ENCODE data around the gene GID8. TPM values are rescaled to one million over a fixed set of nuclear protein-coding genes. Genes with fewer than 3 reads are reported as not detected.

Gene GID8
- total RNA-seq, 1 experiment from 2014 or later: 40.2 TPM

DNA sequence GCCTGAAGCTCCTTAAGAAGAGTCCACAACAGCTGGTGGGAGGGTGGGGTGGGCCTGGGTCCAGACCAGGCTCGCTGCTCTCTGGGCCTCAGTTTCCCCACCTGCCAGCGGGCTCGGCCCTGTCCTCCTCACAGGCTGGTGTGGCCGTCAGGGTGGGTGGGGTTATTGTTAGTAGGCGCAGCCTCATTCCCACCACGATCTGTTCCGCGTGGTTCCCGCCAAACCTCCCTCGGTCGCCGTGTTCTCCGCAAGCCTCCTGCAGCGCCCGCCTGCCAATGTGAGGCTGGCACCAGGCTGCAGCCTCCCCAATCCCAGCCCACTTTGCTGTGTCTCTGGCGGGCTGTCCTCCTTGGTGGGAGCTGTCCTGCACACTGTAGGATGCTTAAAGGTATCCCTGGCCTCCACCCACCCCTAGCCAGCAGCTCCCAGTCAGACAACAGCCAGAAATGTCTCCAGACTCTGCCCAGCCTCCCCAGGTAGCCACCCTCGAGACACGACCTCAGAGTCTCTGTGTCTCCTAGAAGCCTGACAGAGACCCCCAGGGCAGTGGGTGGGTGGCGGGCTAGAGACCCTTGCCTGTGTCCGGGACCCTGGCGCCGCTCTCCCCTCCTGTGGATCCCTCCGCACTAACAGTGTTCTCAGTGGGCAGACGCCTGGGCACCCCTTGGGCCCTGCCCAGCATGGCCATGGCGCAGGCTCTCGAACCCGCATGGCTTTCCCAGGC is 29.8 kb downstream of the GID8 start:
- ChIA-PET CTCF (no interaction called here), POLR2A (ENCODE audit: low non-redundant PET) (no interaction called here)
- peaks cover 3% of the 10 kb centered on the region for H3K27me3 ChIP-seq (replicated peaks; ENCODE audit: insufficient read depth, low read depth, low read length, poor library complexity)

DNA sequence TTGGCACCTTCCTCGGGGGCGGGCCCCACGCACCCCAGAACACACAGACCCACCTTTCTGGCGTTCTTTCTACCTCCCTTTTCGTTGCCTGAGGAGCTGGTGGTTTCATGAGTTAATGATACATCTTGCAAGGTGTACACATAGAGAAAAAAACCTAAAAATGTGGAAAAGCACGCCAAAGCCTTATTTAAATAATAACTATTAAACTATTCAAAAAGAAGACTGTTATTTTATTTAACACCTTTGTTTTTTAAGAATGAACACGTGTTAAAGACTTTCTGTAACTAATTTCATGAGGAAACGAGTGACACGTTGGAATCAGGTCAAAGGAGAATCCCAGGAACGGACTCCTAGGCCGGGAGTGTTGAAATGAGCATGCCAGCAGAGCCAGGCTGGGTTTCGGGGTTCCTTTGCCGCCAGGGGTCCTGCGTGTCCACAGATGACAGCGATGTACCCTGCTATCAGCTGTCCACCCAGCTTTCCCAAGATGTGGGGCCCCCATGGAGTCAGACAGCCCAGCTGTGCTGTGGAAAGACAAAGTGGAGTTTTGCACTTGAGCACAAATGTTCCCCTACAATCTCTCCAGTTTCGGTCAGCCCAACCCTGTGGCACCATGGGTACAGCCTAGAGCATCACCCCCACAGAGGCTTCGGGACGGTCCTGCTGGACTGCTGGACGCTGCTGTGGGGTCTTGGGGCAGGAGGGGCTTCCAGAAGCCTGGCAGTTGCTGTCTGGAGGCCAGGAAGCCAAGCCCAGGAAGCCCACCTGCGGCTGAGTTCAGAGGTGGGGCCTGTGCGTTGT is 30.6 kb downstream of the GID8 start:
- intact Hi-C loops (cut with micrococcal nuclease; ENCODE audit: unreplicated experiment): no loop called here
- BruUV-seq (replicated peaks): no TSS peak
- no peak overlapping the region for H3K27ac ChIP-seq (ENCODE audit: low read depth, low read length, poor library complexity, severe bottlenecking)
- TF ChIP-seq, protein P1, sequence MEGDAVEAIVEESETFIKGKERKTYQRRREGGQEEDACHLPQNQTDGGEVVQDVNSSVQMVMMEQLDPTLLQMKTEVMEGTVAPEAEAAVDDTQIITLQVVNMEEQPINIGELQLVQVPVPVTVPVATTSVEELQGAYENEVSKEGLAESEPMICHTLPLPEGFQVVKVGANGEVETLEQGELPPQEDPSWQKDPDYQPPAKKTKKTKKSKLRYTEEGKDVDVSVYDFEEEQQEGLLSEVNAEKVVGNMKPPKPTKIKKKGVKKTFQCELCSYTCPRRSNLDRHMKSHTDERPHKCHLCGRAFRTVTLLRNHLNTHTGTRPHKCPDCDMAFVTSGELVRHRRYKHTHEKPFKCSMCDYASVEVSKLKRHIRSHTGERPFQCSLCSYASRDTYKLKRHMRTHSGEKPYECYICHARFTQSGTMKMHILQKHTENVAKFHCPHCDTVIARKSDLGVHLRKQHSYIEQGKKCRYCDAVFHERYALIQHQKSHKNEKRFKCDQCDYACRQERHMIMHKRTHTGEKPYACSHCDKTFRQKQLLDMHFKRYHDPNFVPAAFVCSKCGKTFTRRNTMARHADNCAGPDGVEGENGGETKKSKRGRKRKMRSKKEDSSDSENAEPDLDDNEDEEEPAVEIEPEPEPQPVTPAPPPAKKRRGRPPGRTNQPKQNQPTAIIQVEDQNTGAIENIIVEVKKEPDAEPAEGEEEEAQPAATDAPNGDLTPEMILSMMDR (conservative IDR thresholded peaks at IDR 0.05; ENCODE audit: low read depth, low read length): no peak
- TF ChIP-seq EZH2 (IDR thresholded peaks at IDR 0.05; ENCODE audit: borderline replicate concordance, low read depth, low read length, poor library complexity, severe bottlenecking): no peak
- no peaks in the 10 kb centered on the region for H3K36me3 ChIP-seq (ENCODE audit: insufficient read depth, low read length, poor library complexity, severe bottlenecking)
- DNase-seq (ENCODE audit: low spot score): no peak
- CTCF ChIA-PET: no interaction called here
- H3K4me3 ChIP-seq (ENCODE audit: low read depth, low read length, poor library complexity, severe bottlenecking): no peak overlapping the region
- H3K4me1 ChIP-seq (ENCODE audit: insufficient read depth, low read length, poor library complexity, severe bottlenecking): no peaks in the 10 kb centered on the region
- H3K9me3 ChIP-seq (ENCODE audit: low read depth, low read length, poor library complexity, severe bottlenecking): no peaks in the 10 kb centered on the region
- POLR2A ChIA-PET (ENCODE audit: low non-redundant PET): no interaction called here
- peaks cover 10% of the 10 kb centered on the region for H3K27me3 ChIP-seq (replicated peaks; ENCODE audit: insufficient read depth, low read depth, low read length, poor library complexity)

More for the DNA sequence above, 29.8 kb downstream of the GID8 start:
- TF ChIP-seq, protein P1 (conservative IDR thresholded peaks at IDR 0.05; ENCODE audit: low read depth, low read length): no peak
- TF ChIP-seq EZH2 (IDR thresholded peaks at IDR 0.05; ENCODE audit: borderline replicate concordance, low read depth, low read length, poor library complexity, severe bottlenecking): no peak
- Histone ChIP-seq H3K36me3 (ENCODE audit: insufficient read depth, low read length, poor library complexity, severe bottlenecking) (no peaks in the 10 kb centered on the region), H3K27ac (ENCODE audit: low read depth, low read length, poor library complexity, severe bottlenecking) (no peak overlapping the region), H3K4me1 (ENCODE audit: insufficient read depth, low read length, poor library complexity, severe bottlenecking) (no peaks in the 10 kb centered on the region), H3K9me3 (ENCODE audit: low read depth, low read length, poor library complexity, severe bottlenecking) (no peaks in the 10 kb centered on the region), H3K4me3 (ENCODE audit: low read depth, low read length, poor library complexity, severe bottlenecking) (no peak overlapping the region)
- DNase-seq (ENCODE audit: low spot score): no peak
- BruUV-seq (replicated peaks): no TSS peak
- intact Hi-C loops (cut with micrococcal nuclease; ENCODE audit: unreplicated experiment): no loop called here

DNA sequence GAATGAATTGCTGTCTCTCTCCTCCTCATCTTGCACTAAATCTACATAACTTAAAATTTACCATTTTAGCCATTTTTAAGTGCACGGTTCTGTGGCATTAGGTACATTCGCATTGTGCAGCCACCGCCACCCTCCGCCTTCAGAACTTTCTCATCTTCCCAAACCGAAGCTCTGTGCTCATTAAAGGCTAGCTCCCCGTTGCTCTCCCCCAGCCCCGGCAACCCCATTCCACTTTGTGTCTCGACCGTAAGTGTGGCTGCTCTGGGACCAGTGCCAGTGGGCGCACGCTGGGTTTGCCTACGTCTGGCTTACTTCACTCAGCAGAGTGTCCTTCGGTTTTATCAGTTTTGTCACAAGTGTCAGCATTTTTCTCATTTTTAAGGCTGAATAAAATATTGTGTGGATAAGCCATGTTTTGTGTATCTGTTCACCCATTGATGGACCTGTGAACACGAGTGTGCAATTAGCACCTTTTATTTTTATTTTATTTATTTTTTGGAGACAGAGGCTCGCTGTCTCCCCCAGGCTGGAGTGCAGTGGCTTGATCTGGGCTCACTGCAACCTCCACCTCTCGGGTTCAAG is 31.3 kb downstream of the GID8 start:
- CTCF ChIA-PET: no interaction called here

More for the DNA sequence above, 31.3 kb downstream of the GID8 start:
- Histone ChIP-seq H3K4me3 (ENCODE audit: low read depth, low read length, poor library complexity, severe bottlenecking) (no peak overlapping the region), H3K9me3 (ENCODE audit: low read depth, low read length, poor library complexity, severe bottlenecking) (no peaks in the 10 kb centered on the region), H3K27me3 (replicated peaks; ENCODE audit: insufficient read depth, low read depth, low read length, poor library complexity) (peaks cover 17% of the 10 kb centered on the region), H3K27ac (ENCODE audit: low read depth, low read length, poor library complexity, severe bottlenecking) (no peak overlapping the region), H3K4me1 (ENCODE audit: insufficient read depth, low read length, poor library complexity, severe bottlenecking) (no peaks in the 10 kb centered on the region), H3K36me3 (ENCODE audit: insufficient read depth, low read length, poor library complexity, severe bottlenecking) (no peaks in the 10 kb centered on the region)
- peak; percentile 48 for DNase-seq (ENCODE audit: low spot score)
- TF ChIP-seq, protein P1 (conservative IDR thresholded peaks at IDR 0.05; ENCODE audit: low read depth, low read length): no peak
- TF ChIP-seq EZH2 (IDR thresholded peaks at IDR 0.05; ENCODE audit: borderline replicate concordance, low read depth, low read length, poor library complexity, severe bottlenecking): no peak
- intact Hi-C loops (cut with micrococcal nuclease; ENCODE audit: unreplicated experiment): no loop called here
- POLR2A ChIA-PET (ENCODE audit: low non-redundant PET): no interaction called here
- BruUV-seq (replicated peaks): no TSS peak

Measured in A673 (cell line).